ENCODE data around the gene BRD2. TPM values are rescaled to one million over a fixed set of nuclear protein-coding genes. Genes with fewer than 3 reads are reported as not detected.

BRD2 gene
- total RNA-seq, 1 donor from 2014 or later: 155 TPM

DNA sequence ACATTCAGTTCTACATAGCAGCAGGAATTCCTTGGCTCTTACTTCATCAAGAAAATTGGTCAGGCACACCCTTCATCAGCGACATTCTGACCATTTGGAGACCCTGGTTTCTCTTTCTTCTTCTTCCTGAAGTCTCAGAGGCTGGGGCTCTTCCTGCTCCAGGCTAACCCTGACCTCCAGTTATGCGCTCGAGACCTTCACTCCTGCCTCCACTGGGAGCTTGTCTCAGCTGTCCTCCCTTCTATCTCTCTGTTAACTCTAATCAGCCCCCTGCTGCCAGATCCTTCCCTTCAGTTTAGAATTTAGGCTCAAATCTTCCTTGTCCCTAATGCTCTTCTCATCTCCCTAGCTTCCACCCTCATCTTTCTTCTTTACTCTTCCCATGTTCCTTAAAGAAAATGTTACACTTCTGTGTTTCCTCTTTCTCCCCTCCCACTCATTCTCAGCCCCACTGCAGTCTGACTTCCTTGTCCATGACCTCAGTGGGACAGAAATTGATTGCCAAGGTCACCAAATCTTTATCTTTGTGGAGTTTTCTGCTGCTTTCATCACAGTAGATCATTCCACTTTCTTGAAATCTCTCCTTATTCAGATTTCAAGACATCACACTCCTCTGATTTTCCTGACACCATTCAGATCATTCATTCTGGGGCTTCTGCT lies 49.4 kb downstream of the BRD2 start:
- Histone ChIP-seq H3K9me3 (no peaks in the 10 kb centered on the region), H3K27ac (peak overlapping the region; percentile 92), H3K36me3 (no peaks in the 10 kb centered on the region)

DNA sequence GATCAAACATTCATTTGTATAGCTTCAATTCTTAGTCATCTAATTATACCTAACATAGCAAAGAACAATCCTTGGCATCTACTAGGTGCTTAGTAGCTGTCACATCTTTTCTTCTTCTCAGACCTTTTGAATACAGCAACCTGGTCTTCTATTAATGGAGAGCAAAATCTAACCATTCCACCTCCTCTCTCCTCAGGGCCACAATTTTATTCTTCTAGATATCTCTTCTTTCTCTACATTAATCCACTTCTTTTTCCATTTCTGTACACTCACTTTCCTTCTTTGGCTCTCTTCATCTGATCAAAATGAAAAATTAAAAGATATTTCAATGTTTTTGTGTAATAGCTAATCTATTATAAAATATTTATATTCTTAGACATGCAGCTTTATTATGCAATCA lies 50.0 kb downstream of the BRD2 start:
- H3K4me3 ChIP-seq: peak overlapping the region; percentile 23
- ATAC-seq (no peak), DNase-seq (no peak)
- no peaks in the 10 kb centered on the region for H3K27me3 ChIP-seq
- peak overlapping the region; percentile 92 for H3K27ac ChIP-seq
- TF ChIP-seq, protein P1, sequence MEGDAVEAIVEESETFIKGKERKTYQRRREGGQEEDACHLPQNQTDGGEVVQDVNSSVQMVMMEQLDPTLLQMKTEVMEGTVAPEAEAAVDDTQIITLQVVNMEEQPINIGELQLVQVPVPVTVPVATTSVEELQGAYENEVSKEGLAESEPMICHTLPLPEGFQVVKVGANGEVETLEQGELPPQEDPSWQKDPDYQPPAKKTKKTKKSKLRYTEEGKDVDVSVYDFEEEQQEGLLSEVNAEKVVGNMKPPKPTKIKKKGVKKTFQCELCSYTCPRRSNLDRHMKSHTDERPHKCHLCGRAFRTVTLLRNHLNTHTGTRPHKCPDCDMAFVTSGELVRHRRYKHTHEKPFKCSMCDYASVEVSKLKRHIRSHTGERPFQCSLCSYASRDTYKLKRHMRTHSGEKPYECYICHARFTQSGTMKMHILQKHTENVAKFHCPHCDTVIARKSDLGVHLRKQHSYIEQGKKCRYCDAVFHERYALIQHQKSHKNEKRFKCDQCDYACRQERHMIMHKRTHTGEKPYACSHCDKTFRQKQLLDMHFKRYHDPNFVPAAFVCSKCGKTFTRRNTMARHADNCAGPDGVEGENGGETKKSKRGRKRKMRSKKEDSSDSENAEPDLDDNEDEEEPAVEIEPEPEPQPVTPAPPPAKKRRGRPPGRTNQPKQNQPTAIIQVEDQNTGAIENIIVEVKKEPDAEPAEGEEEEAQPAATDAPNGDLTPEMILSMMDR (IDR thresholded peaks at IDR 0.05): no peak
- intact Hi-C loops (cut with DNase I): loop anchor here (10.0 kb wide), 1 partner anchor 226 kb away; no protein-coding TSS in a partner anchor
- no peaks in the 10 kb centered on the region for H3K36me3 ChIP-seq
- H3K9me3 ChIP-seq: no peaks in the 10 kb centered on the region
- H3K4me1 ChIP-seq: peaks cover 21% of the 10 kb centered on the region

More for the DNA sequence above, 49.4 kb downstream of the BRD2 start:
- peaks cover 21% of the 10 kb centered on the region for H3K4me1 ChIP-seq
- H3K4me3 ChIP-seq: peak overlapping the region; percentile 15
- TF ChIP-seq, protein P1 (IDR thresholded peaks at IDR 0.05): no peak
- intact Hi-C loops (cut with DNase I): loop anchor here (10.0 kb wide), 1 partner anchor 227 kb away; no protein-coding TSS in a partner anchor
- H3K27me3 ChIP-seq: no peaks in the 10 kb centered on the region
- DNase-seq (no peak), ATAC-seq (peak; percentile 50)

DNA sequence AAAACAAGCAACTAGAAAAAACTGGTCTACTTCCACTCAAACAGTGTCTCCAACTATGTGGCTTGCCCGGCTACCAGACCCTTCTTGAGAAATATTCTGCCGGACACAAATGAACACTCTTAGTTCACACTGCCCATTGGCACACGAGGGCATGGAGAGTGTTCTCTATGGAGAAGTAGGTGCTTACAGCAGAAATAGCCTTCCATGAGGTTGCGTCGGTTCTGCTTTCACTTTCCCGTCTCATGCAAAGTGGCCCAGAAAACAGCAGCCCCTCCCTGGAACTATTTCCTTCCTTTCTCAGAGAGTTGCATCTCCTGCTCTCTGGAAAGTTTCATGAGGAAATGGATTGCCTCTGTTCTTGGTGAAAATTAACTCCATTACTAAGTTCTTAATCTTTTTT lies 50.5 kb downstream of the BRD2 start:
- H3K4me3 ChIP-seq: peak overlapping the region; percentile 23
- H3K27ac ChIP-seq: peak overlapping the region; percentile 92
- ATAC-seq (peak; percentile 96), DNase-seq (peak; percentile 84)
- H3K4me1 ChIP-seq: peaks cover 21% of the 10 kb centered on the region
- intact Hi-C loops (cut with DNase I): loop anchor here (10.0 kb wide), 1 partner anchor 226 kb away; no protein-coding TSS in a partner anchor
- H3K9me3 ChIP-seq: no peaks in the 10 kb centered on the region
- no peaks in the 10 kb centered on the region for H3K27me3 ChIP-seq
- TF ChIP-seq, protein P1 (IDR thresholded peaks at IDR 0.05): no peak
- no peaks in the 10 kb centered on the region for H3K36me3 ChIP-seq

DNA sequence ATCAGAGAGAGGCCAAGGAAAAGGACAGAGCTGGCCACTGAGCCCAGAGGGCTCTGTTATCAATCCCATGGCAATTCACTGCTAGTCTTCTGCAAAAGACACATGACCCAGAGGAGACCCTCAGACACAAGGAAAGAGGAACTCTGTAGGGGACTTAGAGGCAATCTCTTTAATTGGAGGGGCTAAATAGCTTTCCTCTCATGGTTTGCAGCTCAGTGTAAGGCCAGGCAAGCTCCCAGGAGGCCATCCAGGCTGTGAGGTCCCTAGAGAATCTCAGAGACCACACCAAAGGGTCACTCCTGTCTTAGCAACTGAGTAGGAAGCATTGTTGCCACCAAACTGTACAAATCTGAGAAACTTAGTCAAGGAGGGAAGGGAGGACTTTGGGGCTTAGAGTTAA lies 51.0 kb downstream of the BRD2 start:
- DNase-seq: no peak
- intact Hi-C loops (cut with DNase I): loop anchor here (10.0 kb wide), 1 partner anchor 225 kb away; no protein-coding TSS in a partner anchor
- TF ChIP-seq, protein P1 (IDR thresholded peaks at IDR 0.05): no peak
- peaks cover 21% of the 10 kb centered on the region for H3K4me1 ChIP-seq
- no peaks in the 10 kb centered on the region for H3K36me3 ChIP-seq
- H3K27ac ChIP-seq: peak overlapping the region; percentile 92
- no peaks in the 10 kb centered on the region for H3K27me3 ChIP-seq
- peak overlapping the region; percentile 23 for H3K4me3 ChIP-seq
- no peak for ATAC-seq
- H3K9me3 ChIP-seq: no peaks in the 10 kb centered on the region

DNA sequence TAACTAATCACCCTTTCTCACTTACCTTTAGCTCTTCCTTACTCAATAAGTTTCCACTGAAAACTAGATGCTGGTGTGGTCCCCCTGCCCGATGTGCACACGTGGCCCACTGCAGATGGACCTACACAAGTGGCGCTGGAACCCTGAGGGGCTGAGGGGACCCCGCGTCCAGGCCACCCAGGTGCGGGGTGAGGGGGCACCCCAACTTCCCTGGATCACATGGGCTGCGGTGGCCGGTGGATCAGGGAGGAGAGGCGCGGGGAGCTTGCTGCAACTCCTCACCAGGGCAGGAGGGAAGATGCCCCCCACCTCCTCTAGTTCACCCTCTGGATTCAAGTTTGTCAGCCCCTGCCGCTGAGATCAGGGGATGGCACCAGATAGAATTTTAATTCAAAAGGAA lies 53.5 kb downstream of the BRD2 start:
- no peaks in the 10 kb centered on the region for H3K9me3 ChIP-seq
- no peak overlapping the region for H3K4me3 ChIP-seq
- H3K36me3 ChIP-seq: no peaks in the 10 kb centered on the region
- TF ChIP-seq, protein P1 (IDR thresholded peaks at IDR 0.05): no peak
- H3K27me3 ChIP-seq: no peaks in the 10 kb centered on the region
- peaks cover 17% of the 10 kb centered on the region for H3K4me1 ChIP-seq
- intact Hi-C loops (cut with DNase I): no loop called here
- ATAC-seq: no peak
- DNase-seq: no peak
- H3K27ac ChIP-seq: no peak overlapping the region
